A549 (cell line): Measurements from ENCODE around the gene ESR2. TPM values are rescaled to one million over a fixed set of nuclear protein-coding genes. Genes with fewer than 3 reads are reported as not detected.

Experiments used
- ATAC-seq, 2 experiments: fragments of 200-7000 bp in 1 of 2; fragments of >200 bp in 1 of 2; cut with Nextera tagmentation in 1 of 2; cut with Tn5 transposase in 1 of 2; 3 replicates each; pipeline versions ENCODE4 v1.8.0 to v1.9.1; 2018 to 2020; ENCODE audit warnings: mild to moderate bottlenecking in 1 of 2, moderate library complexity in 1 of 2
- CTCF ChIA-PET: fragments of 300-600 bp; sonication (Branson Sonifier 250); formaldehyde crosslinking; extraction: SDS; loops from one replicate; lab custom pipeline; 2021; ENCODE audit warnings: antibody characterized with exemption, inconsistent platforms; lab: Yijun Ruan, JAX
- POLR2A ChIA-PET: fragments of 350-600 bp; formaldehyde crosslinking; extraction: SDS; loops from one replicate; lab custom pipeline; 2021; ENCODE audit warnings: antibody characterized with exemption, inconsistent platforms; lab: Yijun Ruan, JAX
- DNase-seq, 2 experiments: peaks; one replicate each; pipeline versions ENCODE4 v3.0.0 to v3.0.0-alpha.2; 2011 to 2016; ENCODE audit warnings: low read depth in 1 of 2, low spot score in 1 of 2
- FAIRE-seq: peaks from 2 replicates; lab custom pipeline; 2011; peaks lifted over from hg19 to GRCh38; lab: Jason Lieb, UNC
- H3K27ac ChIP-seq, 2 experiments: fragments of >200 bp; sonication (Bioruptor Twin); formaldehyde crosslinking; 3 replicates each; pipeline ENCODE4 v1.5.1; 2016 to 2017
- H3K4me1 ChIP-seq: fragments of >200 bp; sonication (Bioruptor Twin); formaldehyde crosslinking; 3 replicates; pipeline ENCODE4 v1.6.1; 2016
- H3K4me2 ChIP-seq: fragments of >200 bp; sonication (Bioruptor Twin); formaldehyde crosslinking; 3 replicates; pipeline ENCODE4 v1.6.1; 2016
- H3K4me3 ChIP-seq: fragments of >200 bp; sonication (Bioruptor Twin); formaldehyde crosslinking; 3 replicates; pipeline ENCODE4 v1.5.1; 2016
- H3K9me3 ChIP-seq: fragments of >200 bp; sonication (Bioruptor Twin); formaldehyde crosslinking; 3 replicates; pipeline ENCODE4 v1.6.1; 2016
- CHD4 ChIP-seq: fragments of 200-600 bp; sonication (generic); IDR thresholded peaks from 2 replicates; pipeline ENCODE4 v1.6.1; 2016; ENCODE audit warnings: antibody characterized with exemption, mild to moderate bottlenecking, borderline replicate concordance
- EP300 ChIP-seq, 2 experiments: fragments of >200 bp; sonication (Bioruptor Twin); formaldehyde crosslinking; IDR thresholded peaks; 2 replicates in 1 of 2; 3 replicates in 1 of 2; pipeline ENCODE4 v1.6.1; 2016 to 2017
- FOSB ChIP-seq: fragments of 250-450 bp; sonication (Bioruptor Pico); IDR thresholded peaks from 2 replicates; pipeline ENCODE4 v1.5.0; 2020; ENCODE audit warnings: mild to moderate bottlenecking, moderate library complexity
- FOSL2 ChIP-seq, 2 experiments: fragments of 450-650 bp in 1 of 2; fragments of >200 bp in 1 of 2; sonication (Bioruptor Twin) in 1 of 2; formaldehyde crosslinking; IDR thresholded peaks; 2 replicates each; pipeline versions ENCODE4 v1.5.0 to v1.6.1; 2016 to 2020; ENCODE audit warnings: mild to moderate bottlenecking in 1 of 2, moderate library complexity in 1 of 2
- FOXS1 ChIP-seq: fragments of 250-450 bp; sonication (Bioruptor Pico); IDR thresholded peaks from 2 replicates; pipeline ENCODE4 v1.5.0; 2020; ENCODE audit warnings: mild to moderate bottlenecking, moderate library complexity
- JUNB ChIP-seq: fragments of >200 bp; sonication (Bioruptor Twin); formaldehyde crosslinking; IDR thresholded peaks from 2 replicates; pipeline ENCODE4 v1.6.1; 2016
- MAFK ChIP-seq: fragments of 450-650 bp; IDR thresholded peaks from 2 replicates; pipeline ENCODE4 v1.6.1; 2014; ENCODE audit not compliant: partially characterized antibody
- NFE2L2 ChIP-seq: fragments of 150-350 bp; conservative IDR thresholded peaks from 2 replicates; pipeline ENCODE4 v1.6.1; 2014; ENCODE audit warnings: low read length
- PHF8 ChIP-seq: fragments of 200-600 bp; sonication (generic); IDR thresholded peaks from 2 replicates; pipeline ENCODE4 v1.6.1; 2016; ENCODE audit warnings: low read depth, mild to moderate bottlenecking, antibody characterized with exemption, moderate library complexity, borderline replicate concordance
- POLR2A ChIP-seq: IDR thresholded peaks from 2 replicates; pipeline ENCODE4 v1.6.1; 2012; ENCODE audit warnings: mild to moderate bottlenecking, low read length
- POLR2AphosphoS2 ChIP-seq: conservative IDR thresholded peaks from 2 replicates; pipeline ENCODE4 v1.6.1; 2012; ENCODE audit warnings: low read length, improper control_type of control experiment, inconsistent platforms
- RAD21 ChIP-seq, 2 experiments: fragments of >200 bp in 1 of 2; sonication (Bioruptor Twin) in 1 of 2; formaldehyde crosslinking in 1 of 2; IDR thresholded peaks in 1 of 2; conservative IDR thresholded peaks in 1 of 2; 2 replicates in 1 of 2; 3 replicates in 1 of 2; pipeline ENCODE4 v1.6.1; 2012 to 2018; ENCODE audit warnings: inconsistent platforms in 1 of 2
- RARB ChIP-seq: fragments of 250-450 bp; sonication (Bioruptor Pico); IDR thresholded peaks from 2 replicates; pipeline ENCODE4 v1.8.0; 2021; ENCODE audit warnings: mild to moderate bottlenecking, moderate library complexity
- RCOR1 ChIP-seq: fragments of 150-350 bp; IDR thresholded peaks from 2 replicates; pipeline ENCODE4 v1.6.1; 2014; ENCODE audit warnings: antibody characterized with exemption, low read length, low read depth
- RFX5 ChIP-seq: fragments of 450-650 bp; IDR thresholded peaks from 2 replicates; pipeline ENCODE4 v1.7.1; 2014; ENCODE audit warnings: antibody characterized with exemption, mild to moderate bottlenecking, moderate library complexity
- RNF2 ChIP-seq: fragments of 200-600 bp; sonication (generic); IDR thresholded peaks from 2 replicates; pipeline ENCODE4 v1.6.1; 2016; ENCODE audit warnings: low read depth, mild to moderate bottlenecking, antibody characterized with exemption, moderate library complexity, borderline replicate concordance
- SREBF2 ChIP-seq: fragments of 450-650 bp; IDR thresholded peaks from 2 replicates; pipeline ENCODE4 v1.6.1; 2014; ENCODE audit warnings: mild to moderate bottlenecking, moderate library complexity
- TFCP2L1 ChIP-seq: fragments of 250-450 bp; sonication (Bioruptor Pico); IDR thresholded peaks from 2 replicates; pipeline ENCODE4 v1.5.0; 2021; ENCODE audit warnings: mild to moderate bottlenecking
- ZFP36 ChIP-seq: fragments of 450-650 bp; IDR thresholded peaks from 2 replicates; pipeline ENCODE4 v1.6.1; 2014; ENCODE audit warnings: borderline replicate concordance; ENCODE audit not compliant: partially characterized antibody
- ZNF302 ChIP-seq: fragments of 250-450 bp; sonication (Bioruptor Pico); IDR thresholded peaks from 2 replicates; pipeline ENCODE4 v1.9.0; 2021; ENCODE audit warnings: inconsistent platforms, mild to moderate bottlenecking, moderate library complexity
- WGBS: methylation state at CpG from one replicate; pipeline ENCODE4 v1.1.6; 2017; ENCODE audit errors: missing lambda C conversion rate; 5-methylcytosine and 5-hydroxymethylcytosine counted together
- polyA plus RNA-seq, 4 experiments: library from polyadenylated mRNA; depleted of rRNA in 3 of 4; stranded (reverse); fragments of >200 nt; fragmentation: RNase III in 1 of 4; extraction: RNeasy Plus Mini Kit Qiagen cat#74134 plus additional on column Dnase treatment in 1 of 4; gene quantifications; 2 replicates in 3 of 4; 3 replicates in 1 of 4; pipeline ENCODE4 v1.2.3, GENCODE V29; 2011 to 2017
- TF ChIP-seq, protein P1 (sequence below): fragments of 200-600 bp; sonication (generic); IDR thresholded peaks from 2 replicates; pipeline ENCODE4 v1.6.1; 2016; ENCODE audit warnings: antibody characterized with exemption, mild to moderate bottlenecking, moderate library complexity
- TF ChIP-seq, protein P2 (sequence below): IDR thresholded peaks from 2 replicates; pipeline ENCODE4 v1.6.1; 2012
- TF ChIP-seq, protein P3 (sequence below): fragments of 450-650 bp; IDR thresholded peaks from 2 replicates; pipeline ENCODE4 v1.6.1; 2014; ENCODE audit warnings: antibody characterized with exemption
- TF ChIP-seq, protein P4 (sequence below): fragments of 150-350 bp; IDR thresholded peaks from 2 replicates; pipeline ENCODE4 v1.6.1; 2014; ENCODE audit warnings: low read depth, mild to moderate bottlenecking, low read length
- TF ChIP-seq, protein P5 (sequence below): IDR thresholded peaks from 2 replicates; pipeline ENCODE4 v1.6.1; 2012; ENCODE audit warnings: low read depth, borderline replicate concordance
- TF ChIP-seq, protein P6 (sequence below): fragments of 250-450 bp; sonication (Bioruptor Pico); IDR thresholded peaks from 2 replicates; pipeline ENCODE4 v1.5.0; 2021; ENCODE audit warnings: mild to moderate bottlenecking, moderate library complexity, borderline replicate concordance
- TF ChIP-seq, protein P7 (sequence below): fragments of >200 bp; sonication (Bioruptor Twin); formaldehyde crosslinking; IDR thresholded peaks from 2 replicates; pipeline ENCODE4 v1.6.1; 2016

ESR2 gene
- polyA plus RNA-seq, 2 of the 4 experiments (the other 2 are of a cell fraction) = 0.05 to 0.06 TPM

DNA sequence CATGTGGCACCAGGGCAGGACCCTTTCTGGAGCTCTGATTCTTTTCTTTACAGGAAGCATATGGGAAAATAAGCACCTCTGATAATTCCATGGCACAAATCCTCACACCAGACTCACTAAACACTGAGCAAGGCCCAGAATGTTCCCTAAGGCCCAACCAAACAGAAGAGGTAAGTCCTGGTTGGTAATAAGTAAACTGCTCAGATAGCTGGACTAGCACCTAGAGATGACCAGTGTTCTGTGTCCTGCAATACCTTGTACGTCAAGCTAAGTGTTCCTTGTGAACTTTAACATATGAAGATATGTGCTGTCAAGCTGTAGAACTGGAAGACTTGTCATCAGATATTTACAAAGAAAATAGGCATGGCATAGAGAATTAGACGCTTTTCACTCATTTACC, 186.7 kb downstream of the ESR2 start:
- ATAC-seq = no peak
- 92% methylated on average over 2 of the region's 2 CpGs for WGBS
- H3K9me3 ChIP-seq = no peaks in the 10 kb centered on the region
- no peak overlapping the region for H3K4me2 ChIP-seq
- peak; percentile 36 for FAIRE-seq
- no peak overlapping the region for H3K4me3 ChIP-seq
- H3K27ac ChIP-seq = no peak overlapping the region
- H3K4me1 ChIP-seq = no peaks in the 10 kb centered on the region
- CTCF ChIA-PET = interaction anchor here (1.2 kb wide), 1 partner anchor 96 kb away, joined by 3 read pairs; no protein-coding TSS in a partner anchor
- POLR2A ChIA-PET = no interaction called here
- no peak for DNase-seq
- TF ChIP-seq, protein P1, sequence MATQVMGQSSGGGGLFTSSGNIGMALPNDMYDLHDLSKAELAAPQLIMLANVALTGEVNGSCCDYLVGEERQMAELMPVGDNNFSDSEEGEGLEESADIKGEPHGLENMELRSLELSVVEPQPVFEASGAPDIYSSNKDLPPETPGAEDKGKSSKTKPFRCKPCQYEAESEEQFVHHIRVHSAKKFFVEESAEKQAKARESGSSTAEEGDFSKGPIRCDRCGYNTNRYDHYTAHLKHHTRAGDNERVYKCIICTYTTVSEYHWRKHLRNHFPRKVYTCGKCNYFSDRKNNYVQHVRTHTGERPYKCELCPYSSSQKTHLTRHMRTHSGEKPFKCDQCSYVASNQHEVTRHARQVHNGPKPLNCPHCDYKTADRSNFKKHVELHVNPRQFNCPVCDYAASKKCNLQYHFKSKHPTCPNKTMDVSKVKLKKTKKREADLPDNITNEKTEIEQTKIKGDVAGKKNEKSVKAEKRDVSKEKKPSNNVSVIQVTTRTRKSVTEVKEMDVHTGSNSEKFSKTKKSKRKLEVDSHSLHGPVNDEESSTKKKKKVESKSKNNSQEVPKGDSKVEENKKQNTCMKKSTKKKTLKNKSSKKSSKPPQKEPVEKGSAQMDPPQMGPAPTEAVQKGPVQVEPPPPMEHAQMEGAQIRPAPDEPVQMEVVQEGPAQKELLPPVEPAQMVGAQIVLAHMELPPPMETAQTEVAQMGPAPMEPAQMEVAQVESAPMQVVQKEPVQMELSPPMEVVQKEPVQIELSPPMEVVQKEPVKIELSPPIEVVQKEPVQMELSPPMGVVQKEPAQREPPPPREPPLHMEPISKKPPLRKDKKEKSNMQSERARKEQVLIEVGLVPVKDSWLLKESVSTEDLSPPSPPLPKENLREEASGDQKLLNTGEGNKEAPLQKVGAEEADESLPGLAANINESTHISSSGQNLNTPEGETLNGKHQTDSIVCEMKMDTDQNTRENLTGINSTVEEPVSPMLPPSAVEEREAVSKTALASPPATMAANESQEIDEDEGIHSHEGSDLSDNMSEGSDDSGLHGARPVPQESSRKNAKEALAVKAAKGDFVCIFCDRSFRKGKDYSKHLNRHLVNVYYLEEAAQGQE = no peak
- TF ChIP-seq, protein P2, sequence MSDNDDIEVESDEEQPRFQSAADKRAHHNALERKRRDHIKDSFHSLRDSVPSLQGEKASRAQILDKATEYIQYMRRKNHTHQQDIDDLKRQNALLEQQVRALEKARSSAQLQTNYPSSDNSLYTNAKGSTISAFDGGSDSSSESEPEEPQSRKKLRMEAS = no peak
- TF ChIP-seq FOXS1 (no peak), RAD21 (conservative IDR thresholded peaks at IDR 0.05 in 1 of 2, IDR thresholded peaks at IDR 0.05 in 1 of 2) (no peak), MAFK (no peak), POLR2AphosphoS2 (no peak), NFE2L2 (no peak), ZNF302 (no peak), ZFP36 (no peak), FOSL2 (IDR thresholded peaks at IDR 0.05) (no peak), FOSL2 (CRISPR knock-in tag; IDR thresholded peaks at IDR 0.05) (no peak), TFCP2L1 (CRISPR knock-in tag) (no peak), RNF2 (no peak)
- TF ChIP-seq, protein P3, sequence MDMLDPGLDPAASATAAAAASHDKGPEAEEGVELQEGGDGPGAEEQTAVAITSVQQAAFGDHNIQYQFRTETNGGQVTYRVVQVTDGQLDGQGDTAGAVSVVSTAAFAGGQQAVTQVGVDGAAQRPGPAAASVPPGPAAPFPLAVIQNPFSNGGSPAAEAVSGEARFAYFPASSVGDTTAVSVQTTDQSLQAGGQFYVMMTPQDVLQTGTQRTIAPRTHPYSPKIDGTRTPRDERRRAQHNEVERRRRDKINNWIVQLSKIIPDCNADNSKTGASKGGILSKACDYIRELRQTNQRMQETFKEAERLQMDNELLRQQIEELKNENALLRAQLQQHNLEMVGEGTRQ = no peak
- TF ChIP-seq, protein P4, sequence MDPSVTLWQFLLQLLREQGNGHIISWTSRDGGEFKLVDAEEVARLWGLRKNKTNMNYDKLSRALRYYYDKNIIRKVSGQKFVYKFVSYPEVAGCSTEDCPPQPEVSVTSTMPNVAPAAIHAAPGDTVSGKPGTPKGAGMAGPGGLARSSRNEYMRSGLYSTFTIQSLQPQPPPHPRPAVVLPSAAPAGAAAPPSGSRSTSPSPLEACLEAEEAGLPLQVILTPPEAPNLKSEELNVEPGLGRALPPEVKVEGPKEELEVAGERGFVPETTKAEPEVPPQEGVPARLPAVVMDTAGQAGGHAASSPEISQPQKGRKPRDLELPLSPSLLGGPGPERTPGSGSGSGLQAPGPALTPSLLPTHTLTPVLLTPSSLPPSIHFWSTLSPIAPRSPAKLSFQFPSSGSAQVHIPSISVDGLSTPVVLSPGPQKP = no peak
- TF ChIP-seq, protein P5, sequence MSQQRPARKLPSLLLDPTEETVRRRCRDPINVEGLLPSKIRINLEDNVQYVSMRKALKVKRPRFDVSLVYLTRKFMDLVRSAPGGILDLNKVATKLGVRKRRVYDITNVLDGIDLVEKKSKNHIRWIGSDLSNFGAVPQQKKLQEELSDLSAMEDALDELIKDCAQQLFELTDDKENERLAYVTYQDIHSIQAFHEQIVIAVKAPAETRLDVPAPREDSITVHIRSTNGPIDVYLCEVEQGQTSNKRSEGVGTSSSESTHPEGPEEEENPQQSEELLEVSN = no peak
- TF ChIP-seq, all 56 proteins: peak for 0

DNA sequence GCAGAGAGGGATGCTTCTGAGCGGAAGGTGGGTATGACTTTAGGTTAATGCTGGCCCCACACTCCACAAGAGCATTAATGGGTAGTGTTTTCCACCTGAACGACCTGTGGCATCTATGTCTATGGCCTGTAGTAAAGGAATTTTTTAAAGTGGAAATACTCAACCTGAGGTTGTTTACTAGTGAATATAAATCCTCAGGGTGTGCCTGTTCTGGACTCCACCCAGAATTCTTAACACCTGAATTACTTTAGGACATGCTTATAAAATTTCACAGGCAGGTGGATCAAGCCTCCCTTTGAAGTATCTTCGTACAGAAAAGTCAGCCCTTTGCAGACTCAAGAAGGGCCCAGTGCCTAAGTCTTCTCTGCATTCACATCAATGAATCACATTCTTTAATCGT, 196.1 kb downstream of the ESR2 start:
- ChIA-PET CTCF (no interaction called here), POLR2A (no interaction called here)
- FAIRE-seq = no peak
- Histone ChIP-seq H3K4me3 (no peak overlapping the region), H3K4me2 (no peak overlapping the region), H3K4me1 (no peaks in the 10 kb centered on the region), H3K27ac (no peak overlapping the region), H3K9me3 (no peaks in the 10 kb centered on the region)
- WGBS = 68% methylated on average over 4 of the region's 4 CpGs
- DNase-seq = no peak
- no peak for ATAC-seq
- TF ChIP-seq PHF8 (no peak), RFX5 (no peak), POLR2A (no peak), EP300 (IDR thresholded peaks at IDR 0.05) (no peak), JUNB (no peak), CHD4 (no peak), RARB (no peak), FOSB (CRISPR knock-in tag) (no peak), SREBF2 (no peak), RCOR1 (no peak)
- TF ChIP-seq, protein P6, sequence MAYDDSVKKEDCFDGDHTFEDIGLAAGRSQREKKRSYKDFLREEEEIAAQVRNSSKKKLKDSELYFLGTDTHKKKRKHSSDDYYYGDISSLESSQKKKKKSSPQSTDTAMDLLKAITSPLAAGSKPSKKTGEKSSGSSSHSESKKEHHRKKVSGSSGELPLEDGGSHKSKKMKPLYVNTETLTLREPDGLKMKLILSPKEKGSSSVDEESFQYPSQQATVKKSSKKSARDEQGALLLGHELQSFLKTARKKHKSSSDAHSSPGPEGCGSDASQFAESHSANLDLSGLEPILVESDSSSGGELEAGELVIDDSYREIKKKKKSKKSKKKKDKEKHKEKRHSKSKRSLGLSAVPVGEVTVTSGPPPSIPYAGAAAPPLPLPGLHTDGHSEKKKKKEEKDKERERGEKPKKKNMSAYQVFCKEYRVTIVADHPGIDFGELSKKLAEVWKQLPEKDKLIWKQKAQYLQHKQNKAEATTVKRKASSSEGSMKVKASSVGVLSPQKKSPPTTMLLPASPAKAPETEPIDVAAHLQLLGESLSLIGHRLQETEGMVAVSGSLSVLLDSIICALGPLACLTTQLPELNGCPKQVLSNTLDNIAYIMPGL (CRISPR knock-in tag) = no peak
- TF ChIP-seq, protein P7, sequence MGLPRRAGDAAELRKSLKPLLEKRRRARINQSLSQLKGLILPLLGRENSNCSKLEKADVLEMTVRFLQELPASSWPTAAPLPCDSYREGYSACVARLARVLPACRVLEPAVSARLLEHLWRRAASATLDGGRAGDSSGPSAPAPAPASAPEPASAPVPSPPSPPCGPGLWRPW = no peak
- TF ChIP-seq, protein P3 = no peak
